Measurements from ENCODE around the gene SRPRB.

The SRPRB gene

DNA sequence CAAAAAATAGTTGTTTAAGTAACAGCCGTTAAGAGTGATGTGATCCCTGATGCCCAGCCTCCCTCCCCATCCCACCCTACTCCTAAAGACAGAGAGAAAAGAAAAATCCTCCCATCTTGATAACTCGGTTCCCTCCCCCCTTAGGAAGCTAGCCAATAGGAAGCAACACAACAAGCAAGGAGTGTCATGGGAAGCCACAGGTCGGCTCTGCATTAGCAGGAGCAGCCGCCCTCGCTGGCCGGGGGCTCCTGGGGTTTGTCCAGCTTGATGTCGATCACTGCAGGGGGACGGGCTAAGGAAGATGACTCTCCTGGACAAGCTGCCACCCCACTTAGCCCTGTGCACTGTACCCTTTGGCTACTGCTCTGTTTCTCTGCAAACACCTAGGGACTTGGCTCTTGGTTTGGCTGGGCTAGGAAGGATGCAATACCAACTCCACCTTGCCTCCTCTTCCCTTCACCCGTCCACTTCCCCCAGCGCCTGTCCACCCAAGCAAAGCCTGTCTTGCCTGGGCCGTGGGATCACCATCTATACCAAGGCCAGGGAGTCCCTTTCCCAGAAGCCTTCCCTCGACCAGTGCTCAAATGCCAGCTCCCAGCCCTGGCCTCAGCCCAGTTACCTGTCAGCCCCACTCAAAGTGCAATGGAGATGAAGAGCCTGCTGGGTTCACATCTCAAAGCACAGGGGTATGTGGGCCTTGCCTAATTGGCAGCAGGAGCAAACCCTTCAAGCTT, 23.1 kb downstream of the SRPRB start:
- no peak for DNase-seq (ENCODE audit: low read depth in 1 of 2, low spot score in 1 of 2)
- no peaks in the 10 kb centered on the region for H3K27me3 ChIP-seq (ENCODE audit: insufficient read depth, poor library complexity, severe bottlenecking)
- no peak overlapping the region for H3K4me3 ChIP-seq (replicated peaks; ENCODE audit: insufficient read depth, low read length)
- no peak for TF ChIP-seq POLR2AphosphoS5 (IDR thresholded peaks at IDR 0.05; ENCODE audit: low read depth)
- TF ChIP-seq, protein P1, sequence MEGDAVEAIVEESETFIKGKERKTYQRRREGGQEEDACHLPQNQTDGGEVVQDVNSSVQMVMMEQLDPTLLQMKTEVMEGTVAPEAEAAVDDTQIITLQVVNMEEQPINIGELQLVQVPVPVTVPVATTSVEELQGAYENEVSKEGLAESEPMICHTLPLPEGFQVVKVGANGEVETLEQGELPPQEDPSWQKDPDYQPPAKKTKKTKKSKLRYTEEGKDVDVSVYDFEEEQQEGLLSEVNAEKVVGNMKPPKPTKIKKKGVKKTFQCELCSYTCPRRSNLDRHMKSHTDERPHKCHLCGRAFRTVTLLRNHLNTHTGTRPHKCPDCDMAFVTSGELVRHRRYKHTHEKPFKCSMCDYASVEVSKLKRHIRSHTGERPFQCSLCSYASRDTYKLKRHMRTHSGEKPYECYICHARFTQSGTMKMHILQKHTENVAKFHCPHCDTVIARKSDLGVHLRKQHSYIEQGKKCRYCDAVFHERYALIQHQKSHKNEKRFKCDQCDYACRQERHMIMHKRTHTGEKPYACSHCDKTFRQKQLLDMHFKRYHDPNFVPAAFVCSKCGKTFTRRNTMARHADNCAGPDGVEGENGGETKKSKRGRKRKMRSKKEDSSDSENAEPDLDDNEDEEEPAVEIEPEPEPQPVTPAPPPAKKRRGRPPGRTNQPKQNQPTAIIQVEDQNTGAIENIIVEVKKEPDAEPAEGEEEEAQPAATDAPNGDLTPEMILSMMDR (IDR thresholded peaks at IDR 0.05; ENCODE audit: insufficient read depth, low read length): no peak
- no peak for TF ChIP-seq GABPA (IDR thresholded peaks at IDR 0.05; ENCODE audit: low read depth)
- no peak for TF ChIP-seq SPI1 (IDR thresholded peaks at IDR 0.05; ENCODE audit: borderline replicate concordance, low read depth)
- TF ChIP-seq, protein P2, sequence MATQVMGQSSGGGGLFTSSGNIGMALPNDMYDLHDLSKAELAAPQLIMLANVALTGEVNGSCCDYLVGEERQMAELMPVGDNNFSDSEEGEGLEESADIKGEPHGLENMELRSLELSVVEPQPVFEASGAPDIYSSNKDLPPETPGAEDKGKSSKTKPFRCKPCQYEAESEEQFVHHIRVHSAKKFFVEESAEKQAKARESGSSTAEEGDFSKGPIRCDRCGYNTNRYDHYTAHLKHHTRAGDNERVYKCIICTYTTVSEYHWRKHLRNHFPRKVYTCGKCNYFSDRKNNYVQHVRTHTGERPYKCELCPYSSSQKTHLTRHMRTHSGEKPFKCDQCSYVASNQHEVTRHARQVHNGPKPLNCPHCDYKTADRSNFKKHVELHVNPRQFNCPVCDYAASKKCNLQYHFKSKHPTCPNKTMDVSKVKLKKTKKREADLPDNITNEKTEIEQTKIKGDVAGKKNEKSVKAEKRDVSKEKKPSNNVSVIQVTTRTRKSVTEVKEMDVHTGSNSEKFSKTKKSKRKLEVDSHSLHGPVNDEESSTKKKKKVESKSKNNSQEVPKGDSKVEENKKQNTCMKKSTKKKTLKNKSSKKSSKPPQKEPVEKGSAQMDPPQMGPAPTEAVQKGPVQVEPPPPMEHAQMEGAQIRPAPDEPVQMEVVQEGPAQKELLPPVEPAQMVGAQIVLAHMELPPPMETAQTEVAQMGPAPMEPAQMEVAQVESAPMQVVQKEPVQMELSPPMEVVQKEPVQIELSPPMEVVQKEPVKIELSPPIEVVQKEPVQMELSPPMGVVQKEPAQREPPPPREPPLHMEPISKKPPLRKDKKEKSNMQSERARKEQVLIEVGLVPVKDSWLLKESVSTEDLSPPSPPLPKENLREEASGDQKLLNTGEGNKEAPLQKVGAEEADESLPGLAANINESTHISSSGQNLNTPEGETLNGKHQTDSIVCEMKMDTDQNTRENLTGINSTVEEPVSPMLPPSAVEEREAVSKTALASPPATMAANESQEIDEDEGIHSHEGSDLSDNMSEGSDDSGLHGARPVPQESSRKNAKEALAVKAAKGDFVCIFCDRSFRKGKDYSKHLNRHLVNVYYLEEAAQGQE (IDR thresholded peaks at IDR 0.05; ENCODE audit: insufficient replicate concordance, low read depth): no peak
- no peak overlapping the region for H3K27ac ChIP-seq (replicated peaks)

DNA sequence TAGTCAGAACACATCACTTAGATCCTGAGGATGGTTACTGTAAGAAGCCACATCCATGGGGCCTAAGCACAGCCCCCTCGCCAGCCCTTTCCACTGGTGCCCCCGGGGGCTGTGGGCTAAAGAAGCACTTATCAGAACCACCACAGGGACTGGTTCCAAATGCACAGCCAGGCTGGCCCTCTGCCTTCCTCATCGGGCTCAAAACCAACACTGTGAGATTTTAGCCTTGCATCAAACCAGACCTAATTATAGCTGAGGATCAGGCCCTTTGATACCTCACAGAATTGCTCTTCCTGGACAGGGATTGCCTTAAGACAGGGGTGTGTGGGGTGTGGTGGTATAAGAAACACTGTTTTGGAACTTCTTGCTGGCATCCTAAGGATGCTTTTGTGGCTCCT, 23.7 kb downstream of the SRPRB start:
- H3K4me3 ChIP-seq (replicated peaks; ENCODE audit: insufficient read depth, low read length): no peak overlapping the region
- TF ChIP-seq, protein P2 (IDR thresholded peaks at IDR 0.05; ENCODE audit: insufficient replicate concordance, low read depth): no peak
- TF ChIP-seq GABPA (IDR thresholded peaks at IDR 0.05; ENCODE audit: low read depth) (no peak), POLR2AphosphoS5 (IDR thresholded peaks at IDR 0.05; ENCODE audit: low read depth) (no peak), SPI1 (IDR thresholded peaks at IDR 0.05; ENCODE audit: borderline replicate concordance, low read depth) (no peak)
- TF ChIP-seq, protein P1 (IDR thresholded peaks at IDR 0.05; ENCODE audit: insufficient read depth, low read length): no peak
- no peak overlapping the region for H3K27ac ChIP-seq (replicated peaks)
- no peaks in the 10 kb centered on the region for H3K27me3 ChIP-seq (ENCODE audit: insufficient read depth, poor library complexity, severe bottlenecking)
- no peak for DNase-seq (ENCODE audit: low read depth in 1 of 2, low spot score in 1 of 2)

DNA sequence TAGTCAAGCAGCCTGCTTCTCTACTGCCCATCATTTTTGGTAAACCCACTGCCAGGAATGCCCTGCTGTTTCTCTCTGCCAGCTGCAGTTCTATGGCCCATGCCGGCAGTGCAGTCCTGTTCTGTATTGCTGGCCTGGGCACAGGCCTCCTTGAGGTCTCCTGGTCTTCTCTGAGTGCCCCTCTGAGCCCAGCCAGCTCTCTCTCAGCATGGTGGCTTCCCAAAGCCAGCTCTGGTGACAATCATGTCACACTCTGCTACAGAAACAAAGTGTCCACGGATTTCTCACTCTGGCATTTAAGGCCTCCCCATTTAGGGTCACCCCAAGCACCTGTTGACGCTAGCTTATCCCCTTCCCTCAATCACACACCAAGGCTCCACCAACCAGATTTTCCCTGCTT, 24.5 kb downstream of the SRPRB start:
- no peak overlapping the region for H3K4me3 ChIP-seq (replicated peaks; ENCODE audit: insufficient read depth, low read length)
- no peak for DNase-seq (ENCODE audit: low read depth in 1 of 2, low spot score in 1 of 2)
- H3K27ac ChIP-seq (replicated peaks): no peak overlapping the region
- TF ChIP-seq SPI1 (IDR thresholded peaks at IDR 0.05; ENCODE audit: borderline replicate concordance, low read depth) (no peak), POLR2AphosphoS5 (IDR thresholded peaks at IDR 0.05; ENCODE audit: low read depth) (no peak), GABPA (IDR thresholded peaks at IDR 0.05; ENCODE audit: low read depth) (no peak)
- TF ChIP-seq, protein P2 (IDR thresholded peaks at IDR 0.05; ENCODE audit: insufficient replicate concordance, low read depth): no peak
- TF ChIP-seq, protein P1 (IDR thresholded peaks at IDR 0.05; ENCODE audit: insufficient read depth, low read length): no peak
- no peaks in the 10 kb centered on the region for H3K27me3 ChIP-seq (ENCODE audit: insufficient read depth, poor library complexity, severe bottlenecking)

Data from HL-60 (cell line).